GM23338 (cell line): ENCODE results near the gene PRC1. TPM values are rescaled to one million over a fixed set of nuclear protein-coding genes. Genes with fewer than 3 reads are reported as not detected.
A peak's percentile ranks its signal among the peaks of the same experiment; 100 is the strongest.

Experiments used
- ATAC-seq: fragments of 200-7000 bp; cut with Tn5 transposase; 3 replicates; pipeline ENCODE4 v1.9.1; 2020
- DNase-seq: peaks from one replicate; pipeline ENCODE4 v3.0.0-alpha.2; 2015; ENCODE audit warnings: low spot score
- H2AFZ ChIP-seq: fragments of 200-600 bp; sonication (generic); 2 replicates; pipeline ENCODE4 v1.8.0; 2016; ENCODE audit warnings: antibody characterized with exemption, mild to moderate bottlenecking, moderate library complexity
- H3F3A ChIP-seq: fragments of 200-600 bp; sonication (generic); replicated peaks from 2 replicates; pipeline ENCODE4 v1.8.0; 2017; ENCODE audit warnings: antibody characterized with exemption, mixed run types, low read depth
- H3K27ac ChIP-seq: fragments of 200-600 bp; sonication (generic); 2 replicates; pipeline ENCODE4 v1.6.1; 2016; ENCODE audit warnings: low read depth
- H3K27me3 ChIP-seq: fragments of 200-600 bp; sonication (generic); 2 replicates; pipeline ENCODE4 v1.8.0; 2016; ENCODE audit warnings: mild to moderate bottlenecking, mixed run types, moderate library complexity; ENCODE audit not compliant: insufficient read depth
- H3K36me3 ChIP-seq: fragments of 200-600 bp; sonication (generic); 2 replicates; pipeline ENCODE4 v1.8.0; 2016; ENCODE audit warnings: mild to moderate bottlenecking; ENCODE audit not compliant: insufficient read depth
- H3K4me1 ChIP-seq: fragments of 200-600 bp; sonication (generic); 2 replicates; pipeline ENCODE4 v1.8.0; 2016; ENCODE audit warnings: mild to moderate bottlenecking, moderate library complexity; ENCODE audit not compliant: insufficient read depth
- H3K4me2 ChIP-seq: fragments of 200-600 bp; sonication (generic); 2 replicates; pipeline ENCODE4 v1.7.1; 2017; ENCODE audit warnings: mixed run types
- H3K4me3 ChIP-seq: fragments of 200-600 bp; sonication (generic); 2 replicates; pipeline ENCODE4 v1.6.1; 2016; ENCODE audit warnings: mixed run types
- H3K79me2 ChIP-seq: fragments of 200-600 bp; sonication (generic); replicated peaks from 2 replicates; pipeline ENCODE4 v1.8.0; 2017; ENCODE audit warnings: mild to moderate bottlenecking; ENCODE audit not compliant: insufficient read depth
- H3K9me2 ChIP-seq: fragments of 200-600 bp; sonication (generic); 2 replicates; pipeline ENCODE4 v1.8.0; 2017; ENCODE audit not compliant: insufficient read depth
- H4K20me1 ChIP-seq: fragments of 200-600 bp; sonication (generic); replicated peaks from 2 replicates; pipeline ENCODE4 v1.8.0; 2017; ENCODE audit warnings: mild to moderate bottlenecking; ENCODE audit not compliant: insufficient read depth
- H3K27ac Mint-ChIP-seq: 2 replicates; pipeline ENCODE4 v1.8.0; 2020; ENCODE audit warnings: inconsistent platforms, mild to moderate bottlenecking, moderate library complexity, mixed read lengths
- H3K27me3 Mint-ChIP-seq: 3 replicates; pipeline ENCODE4 v1.8.0; 2022; ENCODE audit warnings: low read depth, mild to moderate bottlenecking, moderate library complexity, mixed read lengths, inconsistent platforms; ENCODE audit not compliant: insufficient read depth, poor library complexity
- H3K36me3 Mint-ChIP-seq: 3 replicates; pipeline ENCODE4 v1.8.0; 2021; ENCODE audit warnings: low read depth, mild to moderate bottlenecking, inconsistent platforms, moderate library complexity, mixed read lengths
- H3K4me1 Mint-ChIP-seq: 3 replicates; pipeline ENCODE4 v1.8.0; 2020; ENCODE audit warnings: mild to moderate bottlenecking, inconsistent platforms, mixed read lengths
- H3K4me3 Mint-ChIP-seq: 3 replicates; pipeline ENCODE4 v1.8.0; 2021; ENCODE audit warnings: moderate library complexity, mild to moderate bottlenecking, inconsistent platforms, mixed read lengths
- H3K9me3 Mint-ChIP-seq: 3 replicates; pipeline ENCODE4 v1.8.0; 2020; ENCODE audit warnings: moderate library complexity, mild to moderate bottlenecking, inconsistent platforms, mixed read lengths
- CREB1 ChIP-seq: fragments of 250-450 bp; sonication (Bioruptor Pico); IDR thresholded peaks from 2 replicates; pipeline ENCODE4 v1.5.0; 2020; ENCODE audit warnings: low read depth, mild to moderate bottlenecking, moderate library complexity
- EZH2 ChIP-seq: fragments of 200-600 bp; sonication (generic); IDR thresholded peaks from one replicate; pipeline ENCODE4 v1.8.0; 2017; ENCODE audit warnings: antibody characterized with exemption, mild to moderate bottlenecking, low read depth; ENCODE audit not compliant: unreplicated experiment
- NANOG ChIP-seq: IDR thresholded peaks from 2 replicates; pipeline ENCODE4 v1.6.1; 2016; ENCODE audit warnings: antibody characterized with exemption, borderline replicate concordance
- POLR2AphosphoS5 ChIP-seq: IDR thresholded peaks from 2 replicates; pipeline ENCODE4 v1.6.1; 2016; ENCODE audit warnings: antibody characterized with exemption, low read depth
- REST ChIP-seq: IDR thresholded peaks from one replicate; pipeline ENCODE4 v1.6.1; 2018; ENCODE audit warnings: antibody characterized with exemption; ENCODE audit not compliant: unreplicated experiment
- STAT1 ChIP-seq: IDR thresholded peaks from one replicate; pipeline ENCODE4 v1.6.1; 2016; ENCODE audit warnings: antibody characterized with exemption; ENCODE audit not compliant: unreplicated experiment
- ZNF114 ChIP-seq: fragments of 250-450 bp; sonication (Bioruptor Pico); IDR thresholded peaks from 2 replicates; pipeline ENCODE4 v1.5.0; 2020; ENCODE audit warnings: mild to moderate bottlenecking, moderate library complexity
- ZNF331 ChIP-seq: fragments of 250-450 bp; sonication (Bioruptor Pico); IDR thresholded peaks from 2 replicates; pipeline ENCODE4 v1.5.0; 2020; ENCODE audit warnings: low read depth, mild to moderate bottlenecking, moderate library complexity
- polyA plus RNA-seq: library from polyadenylated mRNA; unstranded; fragments of >200 nt; fragmentation: Nextera tagmentation; extraction: Ambion mirVana; gene quantifications from 2 replicates; pipeline ENCODE4 v1.2.1, GENCODE V29; 2016
- total RNA-seq: library from RNA; depleted of rRNA; stranded (reverse); fragments of >200 nt; shearing (Covaris generic); gene quantifications from 2 replicates; pipeline ENCODE4 v1.2.3, GENCODE V29; 2014
- TF ChIP-seq, protein P1 (sequence below): fragments of 250-450 bp; sonication (Bioruptor Pico); IDR thresholded peaks from 2 replicates; pipeline ENCODE4 v1.5.0; 2020; ENCODE audit warnings: mild to moderate bottlenecking, moderate library complexity

PRC1 gene
- total and polyA plus RNA-seq, 2 experiments from 2014 or later, result 102 to 150 TPM

DNA sequence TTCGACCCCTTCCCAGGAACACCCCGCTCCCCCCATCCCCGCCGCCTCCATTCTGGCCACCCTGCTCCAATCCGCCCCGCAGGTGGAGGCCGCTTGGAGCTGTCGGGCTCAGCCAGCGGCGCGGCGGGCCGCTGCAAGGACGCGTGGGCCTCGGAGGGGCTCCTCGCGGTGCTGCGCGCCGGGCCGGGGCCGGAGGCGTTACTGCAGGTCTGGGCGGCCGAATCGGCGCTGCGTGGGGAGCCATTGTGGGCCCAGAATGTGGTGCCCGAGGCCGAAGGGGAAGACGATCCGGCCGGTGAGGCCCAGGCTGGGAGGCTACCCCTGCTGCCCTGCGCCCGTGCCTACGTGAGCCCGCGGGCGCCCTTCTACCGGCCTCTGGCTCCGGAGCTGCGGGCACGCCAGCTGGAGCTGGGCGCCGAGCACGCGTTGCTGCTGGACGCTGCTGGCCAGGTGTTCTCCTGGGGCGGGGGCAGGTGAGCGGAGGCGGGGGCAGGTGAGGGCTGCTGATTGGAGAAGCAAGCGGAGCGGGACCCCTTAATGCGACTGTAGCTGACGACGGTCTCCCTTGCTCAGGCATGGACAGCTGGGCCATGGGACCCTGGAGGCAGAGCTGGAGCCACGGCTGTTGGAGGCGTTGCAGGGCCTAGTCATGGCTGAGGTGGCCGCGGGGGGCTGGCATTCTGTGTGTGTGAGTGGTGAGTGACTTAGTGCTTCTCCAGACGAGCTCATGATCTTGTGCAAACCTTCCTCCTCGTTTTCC is 37.1 kb downstream of the PRC1 start:
- Histone ChIP-seq H3K79me2 (no peaks in the 10 kb centered on the region), H3K4me1 (peaks cover 13% of the 10 kb centered on the region), H3K27ac (no peak overlapping the region), H2AFZ (peak overlapping the region; percentile 74; the same call in 1 of the 2 replicates), H3K4me3 (peak overlapping the region; percentile 75), H3K36me3 (peaks cover 2% of the 10 kb centered on the region), H3K27me3 (no peaks in the 10 kb centered on the region), H3K4me2 (peak overlapping the region; percentile 84), H4K20me1 (0 out of 2 replicates have a peak, but pooled peaks cover 2% of the 10 kb centered on the region), H3K9me2 (no peaks in the 10 kb centered on the region), H3F3A (peaks cover 17% of the 10 kb centered on the region; the same call in 1 of the 2 replicates)
- peak overlapping the region; percentile 83 for H3K4me3 Mint-ChIP-seq
- peaks cover 42% of the 10 kb centered on the region for H3K36me3 Mint-ChIP-seq
- peak; percentile 15 for ATAC-seq
- H3K9me3 Mint-ChIP-seq, result no peaks in the 10 kb centered on the region; the same call in 2 of the 3 replicates
- peak; percentile 67 for DNase-seq
- peaks cover 10% of the 10 kb centered on the region for H3K4me1 Mint-ChIP-seq
- peaks cover 22% of the 10 kb centered on the region for H3K27me3 Mint-ChIP-seq
- TF ChIP-seq CREB1 (no peak), EZH2 (no peak), POLR2AphosphoS5 (peak; percentile 71; the same call in 1 of the 2 replicates), ZNF331 (CRISPR knock-in tag) (no peak), NANOG (no peak), ZNF114 (CRISPR knock-in tag) (no peak), REST (no peak), STAT1 (no peak)
- TF ChIP-seq, protein P1, sequence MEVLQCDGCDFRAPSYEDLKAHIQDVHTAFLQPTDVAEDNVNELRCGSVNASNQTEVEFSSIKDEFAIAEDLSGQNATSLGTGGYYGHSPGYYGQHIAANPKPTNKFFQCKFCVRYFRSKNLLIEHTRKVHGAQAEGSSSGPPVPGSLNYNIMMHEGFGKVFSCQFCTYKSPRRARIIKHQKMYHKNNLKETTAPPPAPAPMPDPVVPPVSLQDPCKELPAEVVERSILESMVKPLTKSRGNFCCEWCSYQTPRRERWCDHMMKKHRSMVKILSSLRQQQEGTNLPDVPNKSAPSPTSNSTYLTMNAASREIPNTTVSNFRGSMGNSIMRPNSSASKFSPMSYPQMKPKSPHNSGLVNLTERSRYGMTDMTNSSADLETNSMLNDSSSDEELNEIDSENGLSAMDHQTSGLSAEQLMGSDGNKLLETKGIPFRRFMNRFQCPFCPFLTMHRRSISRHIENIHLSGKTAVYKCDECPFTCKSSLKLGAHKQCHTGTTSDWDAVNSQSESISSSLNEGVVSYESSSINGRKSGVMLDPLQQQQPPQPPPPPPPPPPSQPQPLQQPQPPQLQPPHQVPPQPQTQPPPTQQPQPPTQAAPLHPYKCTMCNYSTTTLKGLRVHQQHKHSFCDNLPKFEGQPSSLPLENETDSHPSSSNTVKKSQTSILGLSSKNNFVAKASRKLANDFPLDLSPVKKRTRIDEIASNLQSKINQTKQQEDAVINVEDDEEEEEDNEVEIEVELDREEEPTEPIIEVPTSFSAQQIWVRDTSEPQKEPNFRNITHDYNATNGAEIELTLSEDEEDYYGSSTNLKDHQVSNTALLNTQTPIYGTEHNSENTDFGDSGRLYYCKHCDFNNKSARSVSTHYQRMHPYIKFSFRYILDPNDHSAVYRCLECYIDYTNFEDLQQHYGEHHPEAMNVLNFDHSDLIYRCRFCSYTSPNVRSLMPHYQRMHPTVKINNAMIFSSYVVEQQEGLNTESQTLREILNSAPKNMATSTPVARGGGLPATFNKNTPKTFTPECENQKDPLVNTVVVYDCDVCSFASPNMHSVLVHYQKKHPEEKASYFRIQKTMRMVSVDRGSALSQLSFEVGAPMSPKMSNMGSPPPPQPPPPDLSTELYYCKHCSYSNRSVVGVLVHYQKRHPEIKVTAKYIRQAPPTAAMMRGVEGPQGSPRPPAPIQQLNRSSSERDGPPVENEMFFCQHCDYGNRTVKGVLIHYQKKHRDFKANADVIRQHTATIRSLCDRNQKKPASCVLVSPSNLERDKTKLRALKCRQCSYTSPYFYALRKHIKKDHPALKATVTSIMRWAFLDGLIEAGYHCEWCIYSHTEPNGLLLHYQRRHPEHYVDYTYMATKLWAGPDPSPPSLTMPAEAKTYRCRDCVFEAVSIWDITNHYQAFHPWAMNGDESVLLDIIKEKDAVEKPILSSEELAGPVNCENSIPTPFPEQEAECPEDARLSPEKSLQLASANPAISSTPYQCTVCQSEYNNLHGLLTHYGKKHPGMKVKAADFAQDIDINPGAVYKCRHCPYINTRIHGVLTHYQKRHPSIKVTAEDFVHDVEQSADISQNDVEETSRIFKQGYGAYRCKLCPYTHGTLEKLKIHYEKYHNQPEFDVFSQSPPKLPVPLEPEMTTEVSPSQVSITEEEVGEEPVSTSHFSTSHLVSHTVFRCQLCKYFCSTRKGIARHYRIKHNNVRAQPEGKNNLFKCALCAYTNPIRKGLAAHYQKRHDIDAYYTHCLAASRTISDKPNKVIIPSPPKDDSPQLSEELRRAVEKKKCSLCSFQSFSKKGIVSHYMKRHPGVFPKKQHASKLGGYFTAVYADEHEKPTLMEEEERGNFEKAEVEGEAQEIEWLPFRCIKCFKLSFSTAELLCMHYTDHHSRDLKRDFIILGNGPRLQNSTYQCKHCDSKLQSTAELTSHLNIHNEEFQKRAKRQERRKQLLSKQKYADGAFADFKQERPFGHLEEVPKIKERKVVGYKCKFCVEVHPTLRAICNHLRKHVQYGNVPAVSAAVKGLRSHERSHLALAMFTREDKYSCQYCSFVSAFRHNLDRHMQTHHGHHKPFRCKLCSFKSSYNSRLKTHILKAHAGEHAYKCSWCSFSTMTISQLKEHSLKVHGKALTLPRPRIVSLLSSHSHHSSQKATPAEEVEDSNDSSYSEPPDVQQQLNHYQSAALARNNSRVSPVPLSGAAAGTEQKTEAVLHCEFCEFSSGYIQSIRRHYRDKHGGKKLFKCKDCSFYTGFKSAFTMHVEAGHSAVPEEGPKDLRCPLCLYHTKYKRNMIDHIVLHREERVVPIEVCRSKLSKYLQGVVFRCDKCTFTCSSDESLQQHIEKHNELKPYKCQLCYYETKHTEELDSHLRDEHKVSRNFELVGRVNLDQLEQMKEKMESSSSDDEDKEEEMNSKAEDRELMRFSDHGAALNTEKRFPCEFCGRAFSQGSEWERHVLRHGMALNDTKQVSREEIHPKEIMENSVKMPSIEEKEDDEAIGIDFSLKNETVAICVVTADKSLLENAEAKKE, result no peak
- H3K27ac Mint-ChIP-seq, result peak overlapping the region; percentile 71; the same call in 1 of the 2 replicates
